BJ (cell line): Measurements from ENCODE around the gene HSD11B2. TPM values are rescaled to one million over a fixed set of nuclear protein-coding genes. Genes with fewer than 3 reads are reported as not detected.

Experiments
- CTCF ChIA-PET: fragments of 350-600 bp; formaldehyde crosslinking; extraction: SDS; loops from one replicate; lab custom pipeline; 2021; ENCODE audit warnings: antibody characterized with exemption, inconsistent platforms; lab: Yijun Ruan, JAX
- POLR2A ChIA-PET: fragments of 300-600 bp; sonication (Branson Sonifier 250); formaldehyde crosslinking; extraction: SDS; loops from one replicate; lab custom pipeline; 2021; ENCODE audit warnings: antibody characterized with exemption; lab: Charles Lee
- DNase-seq: peaks from one replicate; pipeline ENCODE4 v3.0.0-alpha.2; 2011; ENCODE audit warnings: low read depth
- H3K27me3 ChIP-seq: 2 replicates; pipeline ENCODE4 v1.6.0; 2011; ENCODE audit warnings: low read length; ENCODE audit not compliant: control insufficient read depth, insufficient read depth
- H3K36me3 ChIP-seq: 2 replicates; pipeline ENCODE4 v1.5.1; 2011; ENCODE audit warnings: low read length; ENCODE audit not compliant: control insufficient read depth, insufficient read depth
- H3K4me3 ChIP-seq: 2 replicates; pipeline ENCODE4 v1.5.1; 2011; ENCODE audit warnings: low read depth, mild to moderate bottlenecking, control low read depth, low read length
- polyA plus RNA-seq: library from polyadenylated mRNA; depleted of rRNA; stranded (reverse); fragments of >200 nt; gene quantifications from 2 replicates; pipeline ENCODE4 v1.2.3, GENCODE V29; 2011; rRNA removed
- small RNA-seq: library from RNA; depleted of rRNA; stranded (forward); fragments of <200 nt; gene quantifications from one replicate; pipeline ENCODE3, GENCODE V24; 2012; ENCODE audit warnings: low replicate concordance, low read depth; ENCODE audit not compliant: insufficient read length
- TF ChIP-seq, protein P1 (sequence below): IDR thresholded peaks from 2 replicates; pipeline ENCODE4 v1.5.1; 2011; ENCODE audit warnings: low read depth, mild to moderate bottlenecking, control low read depth, inconsistent platforms, low read length, moderate library complexity; ENCODE audit not compliant: insufficient read depth

HSD11B2 gene
- polyA plus RNA-seq, 1 experiment, result 0.07 TPM

DNA sequence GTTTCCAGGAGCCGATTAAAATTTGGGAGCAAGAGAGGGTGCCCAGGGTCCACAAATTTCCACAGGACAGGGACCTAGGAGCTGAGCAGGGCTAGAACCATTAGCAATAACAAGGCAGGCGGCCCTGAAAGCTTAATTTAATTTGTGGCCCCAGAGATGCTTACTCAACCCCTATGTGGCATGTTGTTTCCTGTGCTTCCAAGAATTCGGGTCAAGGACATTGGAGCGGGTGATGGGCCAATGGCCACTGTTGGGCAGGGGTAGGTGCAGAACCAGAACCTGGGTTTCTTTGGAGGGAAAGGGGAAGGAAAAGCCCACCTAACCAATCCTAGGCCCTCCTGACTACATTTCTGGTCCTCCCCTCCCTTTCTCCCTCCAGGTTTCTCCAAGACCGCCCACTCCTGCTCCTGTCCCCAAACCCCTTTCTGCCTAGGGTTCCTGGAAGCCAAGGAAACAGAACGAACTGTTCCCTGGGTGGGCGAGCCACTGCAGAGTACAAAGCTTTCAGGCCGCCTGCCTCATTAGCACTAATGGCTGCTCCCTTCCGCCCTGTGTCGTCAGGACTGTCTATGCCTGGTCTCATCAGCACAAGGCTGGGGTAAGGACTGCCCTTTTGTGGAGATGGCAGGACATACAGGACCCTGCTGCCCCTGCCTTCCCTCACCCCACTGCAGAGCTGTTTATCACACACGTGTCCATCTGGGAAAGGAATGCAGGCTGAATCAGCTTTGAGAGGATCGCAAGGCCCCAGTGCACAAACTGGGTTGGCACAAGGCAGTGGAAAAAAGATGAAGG is 53.0 kb downstream of the HSD11B2 start:
- DNase-seq, result no peak
- ChIA-PET POLR2A (interaction anchor here (0.6 kb wide), 1 partner anchor 207 kb away, joined by 3 read pairs; no protein-coding TSS in a partner anchor), CTCF (interaction anchor here (1.2 to 8.8 kb wide), 4 partner anchors 10 to 77 kb away, joined by 3 to 63 read pairs (median 13); no protein-coding TSS in a partner anchor)
- Histone ChIP-seq H3K36me3 (no peaks in the 10 kb centered on the region), H3K27me3 (no peaks in the 10 kb centered on the region), H3K4me3 (no peak overlapping the region)
- TF ChIP-seq, protein P1, sequence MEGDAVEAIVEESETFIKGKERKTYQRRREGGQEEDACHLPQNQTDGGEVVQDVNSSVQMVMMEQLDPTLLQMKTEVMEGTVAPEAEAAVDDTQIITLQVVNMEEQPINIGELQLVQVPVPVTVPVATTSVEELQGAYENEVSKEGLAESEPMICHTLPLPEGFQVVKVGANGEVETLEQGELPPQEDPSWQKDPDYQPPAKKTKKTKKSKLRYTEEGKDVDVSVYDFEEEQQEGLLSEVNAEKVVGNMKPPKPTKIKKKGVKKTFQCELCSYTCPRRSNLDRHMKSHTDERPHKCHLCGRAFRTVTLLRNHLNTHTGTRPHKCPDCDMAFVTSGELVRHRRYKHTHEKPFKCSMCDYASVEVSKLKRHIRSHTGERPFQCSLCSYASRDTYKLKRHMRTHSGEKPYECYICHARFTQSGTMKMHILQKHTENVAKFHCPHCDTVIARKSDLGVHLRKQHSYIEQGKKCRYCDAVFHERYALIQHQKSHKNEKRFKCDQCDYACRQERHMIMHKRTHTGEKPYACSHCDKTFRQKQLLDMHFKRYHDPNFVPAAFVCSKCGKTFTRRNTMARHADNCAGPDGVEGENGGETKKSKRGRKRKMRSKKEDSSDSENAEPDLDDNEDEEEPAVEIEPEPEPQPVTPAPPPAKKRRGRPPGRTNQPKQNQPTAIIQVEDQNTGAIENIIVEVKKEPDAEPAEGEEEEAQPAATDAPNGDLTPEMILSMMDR, result no peak

DNA sequence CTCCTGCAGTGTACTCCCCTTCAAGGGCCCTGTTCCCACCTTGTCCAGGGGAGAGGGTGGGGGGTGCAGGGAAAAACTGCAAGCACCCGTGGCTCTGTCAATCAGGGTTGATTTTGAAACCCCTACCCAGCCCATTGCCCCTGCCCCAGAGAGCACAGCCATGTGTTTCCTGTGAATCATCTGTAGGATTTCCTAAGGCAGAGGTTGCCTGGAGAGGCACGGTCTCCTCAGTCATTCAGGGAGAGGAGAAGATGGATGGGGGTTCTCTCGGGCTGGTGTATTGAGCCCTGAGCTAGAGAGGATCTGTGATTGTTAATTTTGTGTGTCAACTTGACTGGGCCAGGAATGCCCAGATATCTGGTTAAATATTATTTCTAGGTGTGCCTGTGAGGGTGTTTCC is 55.9 kb downstream of the HSD11B2 start:
- Histone ChIP-seq H3K27me3 (no peaks in the 10 kb centered on the region), H3K4me3 (no peak overlapping the region), H3K36me3 (no peaks in the 10 kb centered on the region)
- ChIA-PET POLR2A (no interaction called here), CTCF (interaction anchor here (0.6 to 8.8 kb wide), 2 partner anchors 15 to 34 kb away, joined by 4 to 63 read pairs; no protein-coding TSS in a partner anchor)
- DNase-seq, result no peak
- TF ChIP-seq, protein P1, result no peak

Small RNA genes within 50 kb of the gene (small RNA-seq; reads per million reads assigned to genes)
- gene RNU1-123P, result not detected

Other genes with a start within 250 kb of the HSD11B2 start
- 8.7 and 13.1 TPM in 2 replicates for gene MATCAP1, start 247.2 kb upstream of the HSD11B2 start, polyA plus RNA-seq
- gene EXOC3L1, start 241.0 kb upstream of the HSD11B2 start, polyA plus RNA-seq, result not detected in 2 replicates
- 49.9 and 83.2 TPM in 2 replicates for gene E2F4, start 239.0 kb upstream of the HSD11B2 start, polyA plus RNA-seq
- gene ELMO3, start 232.0 kb upstream of the HSD11B2 start, polyA plus RNA-seq, result 0.56 and 0.97 TPM in 2 replicates
- 64.2 and 79.7 TPM in 2 replicates for gene TMEM208, start 204.0 kb upstream of the HSD11B2 start, polyA plus RNA-seq
- gene FHOD1, start 183.6 kb upstream of the HSD11B2 start, polyA plus RNA-seq, result 13.2 and 23.0 TPM in 2 replicates
- gene SLC9A5, start 182.1 kb upstream of the HSD11B2 start, polyA plus RNA-seq, result 2.1 and 2.6 TPM in 2 replicates
- gene PLEKHG4, start 151.6 kb upstream of the HSD11B2 start, polyA plus RNA-seq, result 12.1 and 25.2 TPM in 2 replicates
- gene KCTD19, start 104.4 kb upstream of the HSD11B2 start, polyA plus RNA-seq, result 0.06 TPM in 1 of 2 replicates, not detected in the other
- gene LRRC36, start 104.3 kb upstream of the HSD11B2 start, polyA plus RNA-seq, result 0.06 TPM in 1 of 2 replicates, not detected in the other
- 0.26 and 0.64 TPM in 2 replicates for gene TPPP3, start 37.6 kb upstream of the HSD11B2 start, polyA plus RNA-seq
- 3.5 and 7.4 TPM in 2 replicates for gene ZDHHC1, start 14.6 kb upstream of the HSD11B2 start, polyA plus RNA-seq
- 111 and 155 TPM in 2 replicates for gene ATP6V0D1, start 50.0 kb downstream of the HSD11B2 start, polyA plus RNA-seq
- not detected in 2 replicates for gene AGRP, start 52.4 kb downstream of the HSD11B2 start, polyA plus RNA-seq
- gene RIPOR1, start 97.7 kb downstream of the HSD11B2 start, polyA plus RNA-seq, result 7.4 and 12.7 TPM in 2 replicates
- 20.9 and 22.8 TPM in 2 replicates for gene CTCF, start 131.4 kb downstream of the HSD11B2 start, polyA plus RNA-seq
- 0.18 and 0.23 TPM in 2 replicates for gene CARMIL2, start 214.0 kb downstream of the HSD11B2 start, polyA plus RNA-seq
- gene ACD, start 229.1 kb downstream of the HSD11B2 start, polyA plus RNA-seq, result 14.1 and 29.5 TPM in 2 replicates
- gene PARD6A, start 229.8 kb downstream of the HSD11B2 start, polyA plus RNA-seq, result 0.86 and 0.88 TPM in 2 replicates
- gene ENKD1, start 235.6 kb downstream of the HSD11B2 start, polyA plus RNA-seq, result 7.6 and 10.9 TPM in 2 replicates
- 0.87 and 1.5 TPM in 2 replicates for gene C16orf86, start 235.7 kb downstream of the HSD11B2 start, polyA plus RNA-seq